Measurements from ENCODE around the gene REXO4. TPM values are rescaled to one million over a fixed set of nuclear protein-coding genes. Genes with fewer than 3 reads are reported as not detected.

The REXO4 gene
- total and polyA plus RNA-seq, 9 of the 15 experiments (the other 6 are each of a cell fraction or from before 2014, with no cell fraction given), result 3.4 to 72.9 (median 31.1) TPM

DNA sequence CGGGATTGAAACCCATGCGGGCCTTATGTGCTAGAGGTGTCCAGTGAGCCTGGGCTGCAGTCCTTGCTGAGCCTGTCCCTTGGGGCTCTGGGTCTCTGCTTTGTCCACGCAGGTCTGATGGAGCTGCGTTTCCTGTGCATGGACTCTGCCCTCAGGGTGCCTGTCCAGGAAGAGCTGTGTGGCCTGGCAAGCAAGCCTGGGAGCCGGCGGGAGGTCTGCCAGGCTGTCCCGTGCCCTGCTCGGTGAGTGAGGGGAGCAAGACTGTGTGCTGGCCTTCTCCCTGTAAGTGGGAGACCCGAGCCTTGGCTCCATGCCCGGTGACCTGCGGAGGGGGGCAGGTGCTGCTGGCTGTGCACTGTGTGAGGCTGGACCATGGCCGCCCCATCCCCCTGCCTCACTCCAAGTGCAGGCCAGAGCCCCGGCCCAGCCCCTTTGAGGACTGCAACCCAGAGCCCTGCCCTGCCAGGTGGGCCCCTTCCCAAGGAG lies 30.7 kb upstream of the REXO4 start:
- ATAC-seq (no peak), FAIRE-seq (no peak), DNase-seq (ENCODE audit: extremely low read depth in 1 of 4, low spot score in 3 of 4) (no peak)
- no peaks in the 10 kb centered on the region for H3K9me1 ChIP-seq (ENCODE audit: control insufficient read depth, insufficient read depth, low read length)
- CTCF ChIA-PET (ENCODE audit: low intra/inter-chr PET ratio), result no interaction called here
- H3K4me2 ChIP-seq (ENCODE audit: insufficient read depth, low read length), result no peak overlapping the region
- peaks cover 5% of the 10 kb centered on the region; the same call in 1 of the 2 replicates for H4K20me1 ChIP-seq (replicated peaks; ENCODE audit: control insufficient read depth, insufficient read depth, low read length)
- 1% methylated on average over 9 of the region's 13 CpGs for WGBS (ENCODE audit: insufficient coverage, low coverage, missing lambda C conversion rate)
- no TSS peak for BruUV-seq (replicated peaks)
- intact Hi-C loops (cut with micrococcal nuclease) (no loop called here), in situ Hi-C loops (cut with MboI) (no loop called here)
- peak; percentile 35; the same call in 1 of the 2 replicates for TF ChIP-seq NFIC (IDR thresholded peaks at IDR 0.05)
- no peak for TF ChIP-seq MCM7 (IDR thresholded peaks at IDR 0.05)
- no peak overlapping the region for H3K4me3 ChIP-seq
- H3K9me3 ChIP-seq (replicated peaks; ENCODE audit: control insufficient read depth, insufficient read depth, low read depth, low read length), result no peaks in the 10 kb centered on the region
- no peak overlapping the region for H2AFZ ChIP-seq (ENCODE audit: low read depth, low read length)
- H3K79me2 ChIP-seq (ENCODE audit: control insufficient read depth, insufficient read depth, low read length), result no peaks in the 10 kb centered on the region
- peaks cover 35 to 60% of the 10 kb centered on the region in 2 experiments; a peak in 4 of 5 replicates for H3K27me3 ChIP-seq (ENCODE audit: control insufficient read depth in 2 of 2, insufficient read depth in 2 of 2, low read length in 2 of 2)
- H3K4me1 ChIP-seq (replicated peaks in 1 of 2; ENCODE audit: control insufficient read depth in 2 of 2, insufficient read depth in 2 of 2, low read length in 2 of 2), result peaks cover 0 to 15% of the 10 kb centered on the region in 2 experiments; a peak in 1 of 5 replicates
- POLR2A ChIA-PET, result interaction anchor here (1.0 kb wide), 1 partner anchor 12 kb away, joined by 4 read pairs; the partner anchor contains the start of gene CACFD1
- H3K27ac ChIP-seq (ENCODE audit: extremely low read depth, low read depth, low read length), result no peak overlapping the region
- H3K36me3 ChIP-seq (ENCODE audit: control insufficient read depth, insufficient read depth, low read length), result no peaks in the 10 kb centered on the region
- no peak overlapping the region; a peak in 1 of 4 replicates for H3K9ac ChIP-seq (ENCODE audit: insufficient read depth in 1 of 2, low read depth in 2 of 2, low read length in 2 of 2)

GRCh38 chr9:133445293-133445969 lies 27.6 kb upstream of the REXO4 start:
- DNase-seq (ENCODE audit: extremely low read depth in 1 of 4, low spot score in 3 of 4), result no peak
- peaks cover 0 to 31% of the 10 kb centered on the region in 2 experiments; a peak in 1 of 5 replicates for H3K4me1 ChIP-seq (replicated peaks in 1 of 2; ENCODE audit: control insufficient read depth in 2 of 2, insufficient read depth in 2 of 2, low read length in 2 of 2)
- no peak overlapping the region for H3K4me3 ChIP-seq
- in situ Hi-C loops (cut with MboI), result no loop called here
- peaks cover 49 to 81% of the 10 kb centered on the region in 2 experiments; a peak in 4 of 5 replicates for H3K27me3 ChIP-seq (ENCODE audit: control insufficient read depth in 2 of 2, insufficient read depth in 2 of 2, low read length in 2 of 2)
- no peaks in the 10 kb centered on the region for H3K79me2 ChIP-seq (ENCODE audit: control insufficient read depth, insufficient read depth, low read length)
- peaks cover 11% of the 10 kb centered on the region; the same call in 1 of the 2 replicates for H4K20me1 ChIP-seq (replicated peaks; ENCODE audit: control insufficient read depth, insufficient read depth, low read length)
- ChIA-PET POLR2A (interaction anchor here (0.6 to 2.9 kb wide), 4 partner anchors 14 to 1258 kb away, joined by 3 to 14 read pairs (median 3); partner anchors contain the start of gene CACFD1), CTCF (ENCODE audit: low intra/inter-chr PET ratio) (no interaction called here)
- intact Hi-C loops (cut with micrococcal nuclease), result no loop called here
- H3K4me2 ChIP-seq (ENCODE audit: insufficient read depth, low read length), result no peak overlapping the region
- no peaks in the 10 kb centered on the region for H3K9me1 ChIP-seq (ENCODE audit: control insufficient read depth, insufficient read depth, low read length)
- no peaks in the 10 kb centered on the region for H3K36me3 ChIP-seq (ENCODE audit: control insufficient read depth, insufficient read depth, low read length)
- peak overlapping the region in 1 of 2 experiments; percentile 40; a peak in 1 of 4 replicates for H3K9ac ChIP-seq (ENCODE audit: insufficient read depth in 1 of 2, low read depth in 2 of 2, low read length in 2 of 2)
- FAIRE-seq, result no peak
- H3K9me3 ChIP-seq (replicated peaks; ENCODE audit: control insufficient read depth, insufficient read depth, low read depth, low read length), result no peaks in the 10 kb centered on the region
- no TSS peak for BruUV-seq (replicated peaks)
- 2% methylated on average over 20 of the region's 23 CpGs for WGBS (ENCODE audit: insufficient coverage, low coverage, missing lambda C conversion rate)
- H3K27ac ChIP-seq (ENCODE audit: extremely low read depth, low read depth, low read length), result no peak overlapping the region
- ATAC-seq, result no peak
- H2AFZ ChIP-seq (ENCODE audit: low read depth, low read length), result no peak overlapping the region
- TF ChIP-seq SAFB2 (IDR thresholded peaks at IDR 0.05; ENCODE audit: borderline replicate concordance, low read depth, low read length, severe bottlenecking) (no peak), SUPT5H (IDR thresholded peaks at IDR 0.05) (no peak), GTF3C2 (IDR thresholded peaks at IDR 0.05; ENCODE audit: borderline replicate concordance, extremely low read depth, insufficient read length) (no peak), CHD2 (IDR thresholded peaks at IDR 0.05; ENCODE audit: low read depth, low read length) (no peak), SPI1 (IDR thresholded peaks at IDR 0.05; ENCODE audit: borderline replicate concordance, low read depth, low read length) (no peak), ZBTB1 (CRISPR knock-in tag; IDR thresholded peaks at IDR 0.05; ENCODE audit: borderline replicate concordance, low read depth) (no peak)
- TF ChIP-seq, protein P1, sequence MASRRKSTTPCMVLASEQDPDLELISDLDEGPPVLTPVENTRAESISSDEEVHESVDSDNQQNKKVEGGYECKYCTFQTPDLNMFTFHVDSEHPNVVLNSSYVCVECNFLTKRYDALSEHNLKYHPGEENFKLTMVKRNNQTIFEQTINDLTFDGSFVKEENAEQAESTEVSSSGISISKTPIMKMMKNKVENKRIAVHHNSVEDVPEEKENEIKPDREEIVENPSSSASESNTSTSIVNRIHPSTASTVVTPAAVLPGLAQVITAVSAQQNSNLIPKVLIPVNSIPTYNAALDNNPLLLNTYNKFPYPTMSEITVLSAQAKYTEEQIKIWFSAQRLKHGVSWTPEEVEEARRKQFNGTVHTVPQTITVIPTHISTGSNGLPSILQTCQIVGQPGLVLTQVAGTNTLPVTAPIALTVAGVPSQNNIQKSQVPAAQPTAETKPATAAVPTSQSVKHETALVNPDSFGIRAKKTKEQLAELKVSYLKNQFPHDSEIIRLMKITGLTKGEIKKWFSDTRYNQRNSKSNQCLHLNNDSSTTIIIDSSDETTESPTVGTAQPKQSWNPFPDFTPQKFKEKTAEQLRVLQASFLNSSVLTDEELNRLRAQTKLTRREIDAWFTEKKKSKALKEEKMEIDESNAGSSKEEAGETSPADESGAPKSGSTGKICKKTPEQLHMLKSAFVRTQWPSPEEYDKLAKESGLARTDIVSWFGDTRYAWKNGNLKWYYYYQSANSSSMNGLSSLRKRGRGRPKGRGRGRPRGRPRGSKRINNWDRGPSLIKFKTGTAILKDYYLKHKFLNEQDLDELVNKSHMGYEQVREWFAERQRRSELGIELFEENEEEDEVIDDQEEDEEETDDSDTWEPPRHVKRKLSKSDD (conservative IDR thresholded peaks at IDR 0.05; ENCODE audit: low read length), result no peak
